H1 (cell line): ENCODE measurements around the gene RERE. TPM values are rescaled to one million over a fixed set of nuclear protein-coding genes. Genes with fewer than 3 reads are reported as not detected.

Experiments
- CTCF ChIA-PET: fragments of 300-600 bp; sonication (Branson Sonifier 250); formaldehyde crosslinking; loops from one replicate; lab custom pipeline; 2021; ENCODE audit not compliant: partially characterized antibody; lab: Charles Lee
- POLR2A ChIA-PET: fragments of 300-600 bp; sonication (Branson Sonifier 250); formaldehyde crosslinking; loops from one replicate; lab custom pipeline; 2021; ENCODE audit warnings: inconsistent platforms; ENCODE audit not compliant: partially characterized antibody; lab: Charles Lee
- DNase-seq, 2 experiments: peaks; one replicate each; pipeline versions ENCODE4 v3.0.0 to v3.0.0-alpha.2; 2010 to 2022; ENCODE audit warnings: low spot score in 2 of 2, low read depth in 1 of 2, mixed read lengths in 1 of 2
- FAIRE-seq: peaks from 2 replicates; lab custom pipeline; 2011; peaks lifted over from hg19 to GRCh38; lab: Jason Lieb, UNC
- H2AFZ ChIP-seq: 2 replicates; pipeline ENCODE4 v1.8.1; 2012; ENCODE audit warnings: low read length, inconsistent platforms
- H2AK5ac ChIP-seq: 2 replicates; pipeline ENCODE4 v1.6.1; 2013; ENCODE audit warnings: low read depth, low read length
- H2BK120ac ChIP-seq: replicated peaks from 2 replicates; pipeline ENCODE3; 2013; ENCODE audit warnings: low read depth, low read length, inconsistent platforms
- H2BK12ac ChIP-seq: 2 replicates; pipeline ENCODE4 v1.6.1; 2013; ENCODE audit warnings: low read depth, low read length
- H2BK15ac ChIP-seq: 2 replicates; pipeline ENCODE4 v1.6.1; 2013; ENCODE audit warnings: low read length
- H2BK20ac ChIP-seq: 2 replicates; pipeline ENCODE4 v1.6.1; 2013; ENCODE audit warnings: low read length
- H2BK5ac ChIP-seq: 2 replicates; pipeline ENCODE4 v1.6.1; 2013; ENCODE audit warnings: low read depth, low read length
- H3K14ac ChIP-seq: 2 replicates; pipeline ENCODE4 v1.6.1; 2013; ENCODE audit warnings: inconsistent platforms; ENCODE audit not compliant: insufficient read length
- H3K18ac ChIP-seq: 2 replicates; pipeline ENCODE4 v1.6.1; 2013; ENCODE audit warnings: low read length; ENCODE audit errors: extremely low read depth
- H3K23ac ChIP-seq: 2 replicates; pipeline ENCODE4 v1.6.1; 2013; ENCODE audit warnings: inconsistent platforms; ENCODE audit not compliant: insufficient read length
- H3K23me2 ChIP-seq: 2 replicates; pipeline ENCODE4 v1.6.1; 2013; ENCODE audit warnings: low read depth, low read length
- H3K27ac ChIP-seq: 2 replicates; pipeline ENCODE4 v1.6.1; 2011; ENCODE audit warnings: low read depth, low read length, inconsistent platforms
- H3K27me3 ChIP-seq, 4 experiments: replicated peaks in 1 of 4; 1 replicate in 1 of 4; 2 replicates in 3 of 4; pipeline versions ENCODE4 v1.6.1 to v1.8.1; 2011 to 2013; ENCODE audit warnings: low read length in 3 of 4, mild to moderate bottlenecking in 3 of 4, inconsistent platforms in 2 of 4, mixed read lengths in 2 of 4, moderate library complexity in 1 of 4; ENCODE audit not compliant: control insufficient read depth in 3 of 4, insufficient read depth in 3 of 4; ENCODE audit errors: extremely low read depth in 1 of 4
- H3K36me3 ChIP-seq, 4 experiments: 2 replicates each; pipeline versions ENCODE4 v1.6.1 to v1.8.1; 2011 to 2013; ENCODE audit warnings: mild to moderate bottlenecking in 4 of 4, low read length in 3 of 4, moderate library complexity in 2 of 4, control low read depth in 1 of 4, inconsistent platforms in 1 of 4; ENCODE audit not compliant: insufficient read depth in 4 of 4, control insufficient read depth in 2 of 4
- H3K4ac ChIP-seq: replicated peaks from 2 replicates; pipeline ENCODE3; 2013; ENCODE audit warnings: low read length, low read depth, mixed read lengths, inconsistent platforms; ENCODE audit not compliant: insufficient read length
- H3K4me1 ChIP-seq, 4 experiments: replicated peaks in 1 of 4; 1 replicate in 1 of 4; 2 replicates in 3 of 4; pipeline versions ENCODE4 v1.6.1 to v1.8.1; 2011 to 2013; ENCODE audit warnings: low read length in 3 of 4, inconsistent platforms in 2 of 4, mixed read lengths in 1 of 4; ENCODE audit not compliant: insufficient read depth in 4 of 4, control insufficient read depth in 3 of 4
- H3K4me2 ChIP-seq, 2 experiments: 2 replicates each; pipeline versions ENCODE4 v1.6.1 to v1.8.1; 2011 to 2013; ENCODE audit warnings: low read depth in 2 of 2, low read length in 2 of 2, control low read depth in 1 of 2, inconsistent platforms in 1 of 2, mild to moderate bottlenecking in 1 of 2; ENCODE audit not compliant: insufficient read depth in 1 of 2
- H3K4me3 ChIP-seq, 4 experiments: fragments of 200-600, 300-600 bp in 1 of 4; sonication (generic), shearing (Covaris generic), sonication (Bioruptor Twin) in 1 of 4; 2 replicates each; pipeline versions ENCODE4 v1.5.1 to v1.8.1; 2011 to 2016; ENCODE audit warnings: low read length in 4 of 4, low read depth in 3 of 4, control low read depth in 2 of 4, inconsistent platforms in 2 of 4, mild to moderate bottlenecking in 2 of 4, mixed read lengths in 1 of 4, moderate library complexity in 1 of 4; ENCODE audit not compliant: insufficient read depth in 2 of 4; ENCODE audit errors: extremely low read depth in 1 of 4
- H3K56ac ChIP-seq: replicated peaks from 2 replicates; pipeline ENCODE3; 2013; ENCODE audit warnings: low read depth, mild to moderate bottlenecking, mixed read lengths, low read length, inconsistent platforms; ENCODE audit not compliant: insufficient read length
- H3K79me1 ChIP-seq: 2 replicates; pipeline ENCODE4 v1.6.1; 2013; ENCODE audit warnings: low read depth, low read length, control low read depth
- H3K79me2 ChIP-seq, 2 experiments: 2 replicates each; pipeline versions ENCODE4 v1.6.1 to v1.8.1; 2012 to 2013; ENCODE audit warnings: low read length in 2 of 2, mild to moderate bottlenecking in 2 of 2, inconsistent platforms in 1 of 2; ENCODE audit not compliant: insufficient read depth in 2 of 2, control insufficient read depth in 1 of 2
- H3K9ac ChIP-seq, 4 experiments: replicated peaks in 1 of 4; 1 replicate in 1 of 4; 2 replicates in 3 of 4; pipeline versions ENCODE4 v1.6.1 to v1.8.1; 2011 to 2013; ENCODE audit warnings: low read depth in 3 of 4, low read length in 3 of 4, control low read depth in 2 of 4, mild to moderate bottlenecking in 2 of 4, moderate library complexity in 2 of 4, inconsistent platforms in 1 of 4; ENCODE audit errors: extremely low read depth in 1 of 4
- H3K9me3 ChIP-seq, 2 experiments: 2 replicates each; pipeline versions ENCODE4 v1.6.1 to v1.8.1; 2012 to 2013; ENCODE audit warnings: mild to moderate bottlenecking in 2 of 2, moderate library complexity in 2 of 2, control low read depth in 1 of 2, inconsistent platforms in 1 of 2, low read depth in 1 of 2, low read length in 1 of 2, mixed read lengths in 1 of 2; ENCODE audit not compliant: insufficient read depth in 2 of 2
- H4K20me1 ChIP-seq, 2 experiments: replicated peaks in 1 of 2; 2 replicates each; pipeline versions ENCODE3 to v1.8.1; 2011 to 2013; ENCODE audit warnings: inconsistent platforms in 2 of 2, low read length in 2 of 2, mild to moderate bottlenecking in 1 of 2; ENCODE audit not compliant: insufficient read depth in 2 of 2, control insufficient read depth in 1 of 2
- H4K5ac ChIP-seq: 2 replicates; pipeline ENCODE4 v1.6.1; 2013; ENCODE audit warnings: low read length, low read depth, mixed read lengths, inconsistent platforms; ENCODE audit not compliant: insufficient read length
- H4K8ac ChIP-seq: 2 replicates; pipeline ENCODE4 v1.8.0; 2013; ENCODE audit warnings: mild to moderate bottlenecking, moderate library complexity, low read length, inconsistent platforms; ENCODE audit not compliant: insufficient read depth; ENCODE audit errors: extremely low read depth
- H4K91ac ChIP-seq: replicated peaks from 2 replicates; pipeline ENCODE3; 2013; ENCODE audit warnings: low read length, mixed read lengths, inconsistent platforms; ENCODE audit not compliant: insufficient read length
- SP2 ChIP-seq: IDR thresholded peaks from 2 replicates; pipeline ENCODE4 v1.6.1; 2012; ENCODE audit warnings: mild to moderate bottlenecking, low read length, inconsistent platforms
- WGBS, 2 experiments: shearing (Covaris generic) in 1 of 2; methylation state at CpG; one replicate each; pipeline versions ENCODE4 v1.1.6 to v1.1.7; 2013 to 2015; ENCODE audit warnings: low lambda C conversion rate in 2 of 2, mixed read lengths in 2 of 2, inconsistent platforms in 1 of 2, low coverage in 1 of 2, missing lambda C conversion rate in 1 of 2; ENCODE audit not compliant: insufficient replicate concordance in 2 of 2, insufficient coverage in 1 of 2, insufficient read length in 1 of 2; ENCODE audit errors: extremely low coverage in 1 of 2, missing lambda C conversion rate in 1 of 2; 5-methylcytosine and 5-hydroxymethylcytosine counted together
- polyA plus RNA-seq, 7 experiments: library from polyadenylated mRNA; depleted of rRNA in 3 of 7; stranded (reverse) in 5 of 7; unstranded in 2 of 7; fragments of >200 nt in 5 of 7; fragments of 200-250 nt in 2 of 7; gene quantifications; 1 replicate in 5 of 7; 2 replicates in 1 of 7; 4 replicates in 1 of 7; pipeline versions ENCODE4 v1.2.1 to v1.2.3, GENCODE V29; 2011 to 2013; ENCODE audit warnings: missing spikeins in 2 of 7, mixed read lengths in 2 of 7
- total RNA-seq: library from RNA; stranded (reverse); fragmentation: NEBNext Ultra II Directional; extraction: Animal tissue kit (Norgen Biotek cat#: 25700); gene quantifications from 2 replicates; pipeline ENCODE4 v1.2.1, GENCODE V29; 2021

RERE gene
- total and polyA plus RNA-seq, 2 of the 8 experiments (the other 6 are each of a cell fraction or from before 2014, with no cell fraction given), result 15.3 to 142 TPM

DNA sequence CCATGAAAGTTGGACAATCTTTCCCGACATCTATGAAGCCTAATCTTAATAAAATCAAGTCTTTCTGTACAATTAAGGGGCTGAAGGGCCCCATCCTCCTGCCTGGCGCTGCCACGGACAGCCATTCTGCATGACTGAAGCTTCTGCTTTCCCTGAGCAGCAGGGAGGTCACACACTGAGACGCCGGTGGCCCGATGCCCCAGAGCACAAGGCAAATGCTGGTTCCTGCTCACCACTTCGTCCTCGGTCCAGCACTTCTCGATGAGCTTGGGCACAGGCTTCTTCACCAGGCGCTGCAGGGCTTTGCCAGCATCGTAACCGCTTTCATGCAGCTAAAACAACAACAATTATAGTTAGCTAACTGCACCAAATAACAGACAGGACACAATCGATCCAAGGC is 351.7 kb downstream of the RERE start:
- Histone ChIP-seq H4K5ac (no peak overlapping the region), H4K8ac (0 out of 2 replicates have a peak overlapping the region, but pooled peaks have one; percentile 5), H4K91ac (no peak overlapping the region), H3K36me3 (no peaks in the 10 kb centered on the region; a peak in 1 of 8 replicates), H3K79me1 (no peaks in the 10 kb centered on the region), H3K79me2 (peaks cover 0 to 10% of the 10 kb centered on the region in 2 experiments; a peak in 1 of 4 replicates), H2BK15ac (no peak overlapping the region), H2BK12ac (peak overlapping the region; percentile 40; the same call in 1 of the 2 replicates), H3K27ac (no peak overlapping the region), H3K9me3 (no peaks in the 10 kb centered on the region), H2AFZ (no peak overlapping the region), H3K4ac (no peak overlapping the region), H2BK5ac (peak overlapping the region; percentile 40; the same call in 1 of the 2 replicates), H3K18ac (no peak overlapping the region), H2AK5ac (no peak overlapping the region), H4K20me1 (peaks cover 0 to 2% of the 10 kb centered on the region in 2 experiments), H3K23me2 (no peaks in the 10 kb centered on the region), H3K9ac (no peak overlapping the region), H3K4me2 (no peak overlapping the region), H2BK20ac (no peak overlapping the region), H2BK120ac (no peak overlapping the region), H3K14ac (no peak overlapping the region), H3K4me1 (peaks cover 14 to 33% (median 18%) of the 10 kb centered on the region in 4 experiments), H3K23ac (no peak overlapping the region), H3K56ac (no peak overlapping the region), H3K4me3 (no peak overlapping the region), H3K27me3 (no peaks in the 10 kb centered on the region)
- DNase-seq, result no peak
- no peak for FAIRE-seq
- TF ChIP-seq SP2, result no peak
- 83% methylated on average over 13 of the region's 13 CpGs; no CpG with 5 or more reads in 1 of the 2 experiments for WGBS, 2 experiments
- CTCF ChIA-PET, result interaction anchor here (0.5 to 2.4 kb wide), 9 partner anchors 17 to 925 kb away, joined by 3 to 9 read pairs (median 3); no protein-coding TSS in a partner anchor
- POLR2A ChIA-PET, result interaction anchor here (1.5 kb wide), 1 partner anchor 14 kb away, joined by 3 read pairs; no protein-coding TSS in a partner anchor
